Ammon's horn (tissue), 1 donor: ENCODE data around the gene AJM1.
A peak's percentile ranks its signal among the peaks of the same experiment; 100 is the strongest.
"Not testable (repeated sequence)": the region's sequence is repeated elsewhere in the genome, so short reads cannot be mapped to it uniquely, and the experiment has no call there.

Experiments used
- DNase-seq: peaks from one replicate; pipeline ENCODE4 v3.0.0-alpha.2; 2016; ENCODE audit warnings: low spot score

AJM1 gene

DNA sequence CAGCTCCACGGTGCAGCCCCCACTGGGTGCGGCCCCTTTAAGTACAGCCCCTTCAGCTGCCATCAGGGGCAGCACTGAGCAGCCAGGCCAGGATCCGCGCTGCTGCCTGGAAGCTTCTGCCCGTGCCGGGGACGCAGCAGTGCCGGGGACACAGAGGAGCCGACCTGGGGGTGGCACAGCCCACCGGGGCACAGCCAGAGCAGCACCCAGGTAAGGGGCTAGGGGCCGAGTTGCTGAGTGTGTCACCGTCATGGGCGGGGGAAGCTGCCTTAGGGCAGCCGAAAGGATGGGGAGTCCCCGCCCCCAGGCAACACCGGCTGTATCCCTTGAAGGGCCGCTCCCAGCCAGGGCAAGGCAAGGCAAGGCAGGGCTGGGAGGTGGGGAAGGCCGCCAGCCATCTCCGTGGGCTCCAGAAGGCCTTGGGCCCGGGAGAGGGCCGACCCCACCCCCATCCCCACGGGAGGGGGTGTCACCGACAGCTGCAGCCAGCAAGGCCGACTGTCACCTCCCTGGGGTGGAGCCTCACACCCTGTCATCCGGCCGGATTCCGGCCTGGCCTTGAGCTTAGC lies at the start of gene AJM1:
TSS of gene AJM1 (plus strand) at position 99 of the 569 bp plus-strand sequence. CDS start 1,937 bp downstream, outside the sequence.
- DNase-seq = peak; percentile 90

- DNase-seq = no peak
Observed at GRCh38 chr9:136793086-136793946, 49.0 kb upstream of the AJM1 start.

DNA sequence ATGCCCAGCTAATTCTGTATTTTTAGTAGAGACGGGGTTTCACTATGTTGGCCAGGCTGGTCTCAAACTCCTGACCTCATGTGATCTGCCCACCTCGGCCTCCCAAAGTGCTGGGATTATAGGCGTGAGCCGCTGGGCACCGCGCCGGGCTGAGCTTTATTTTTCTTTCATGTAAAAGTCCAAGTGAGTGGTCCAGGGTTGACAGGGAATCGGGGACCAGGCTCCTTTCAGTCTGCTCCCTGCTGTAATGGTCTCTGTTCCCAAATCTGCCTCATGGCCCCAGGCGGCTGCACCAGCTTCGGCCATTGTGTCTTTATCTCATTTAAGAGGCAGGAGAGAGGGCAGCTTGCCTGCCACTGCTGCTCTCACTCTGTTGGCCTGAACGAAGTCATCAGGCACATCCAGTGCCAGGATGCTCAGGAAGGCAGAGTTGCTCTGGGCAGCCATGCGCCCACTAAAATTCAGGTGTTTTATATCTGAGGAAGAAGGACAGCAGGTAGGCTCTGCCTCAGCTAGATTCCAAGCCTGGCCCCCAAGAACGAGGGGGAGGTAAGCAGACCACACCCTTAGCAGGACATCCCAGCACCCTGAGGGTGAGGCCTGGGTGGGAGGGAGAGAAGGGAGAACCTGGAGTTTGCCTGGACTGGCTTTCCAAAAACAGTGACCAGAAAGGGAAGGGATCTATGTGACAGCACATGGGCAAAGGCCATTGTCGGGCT lies 47.8 kb upstream of the AJM1 start:
- DNase-seq = no peak

DNA sequence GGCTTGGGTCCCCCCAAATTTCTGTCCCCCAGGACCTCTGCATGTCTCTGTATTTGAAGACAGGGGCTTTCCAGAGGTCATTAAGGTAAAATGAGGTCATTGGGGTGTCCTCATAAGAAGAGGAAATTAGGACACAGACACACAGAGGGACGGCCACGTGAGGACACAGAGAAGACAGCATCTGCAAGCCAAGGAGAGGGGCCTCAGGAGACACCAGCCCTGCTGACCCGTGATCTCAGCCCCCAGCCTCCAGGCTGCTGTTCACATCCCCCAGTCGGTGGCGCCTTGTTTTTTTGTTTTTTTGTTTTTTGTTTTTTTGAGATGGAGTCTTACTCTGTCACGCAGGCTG lies 47.3 kb upstream of the AJM1 start:
- DNase-seq = no peak

- no peak for DNase-seq
Observed at GRCh38 chr9:136796238-136796774, 46.0 kb upstream of the AJM1 start, which contains the start of gene CCDC183. TSS of gene CCDC183 (plus strand) at chr9:136796338. CDS start at chr9:136796398, 60 bp downstream.

DNA sequence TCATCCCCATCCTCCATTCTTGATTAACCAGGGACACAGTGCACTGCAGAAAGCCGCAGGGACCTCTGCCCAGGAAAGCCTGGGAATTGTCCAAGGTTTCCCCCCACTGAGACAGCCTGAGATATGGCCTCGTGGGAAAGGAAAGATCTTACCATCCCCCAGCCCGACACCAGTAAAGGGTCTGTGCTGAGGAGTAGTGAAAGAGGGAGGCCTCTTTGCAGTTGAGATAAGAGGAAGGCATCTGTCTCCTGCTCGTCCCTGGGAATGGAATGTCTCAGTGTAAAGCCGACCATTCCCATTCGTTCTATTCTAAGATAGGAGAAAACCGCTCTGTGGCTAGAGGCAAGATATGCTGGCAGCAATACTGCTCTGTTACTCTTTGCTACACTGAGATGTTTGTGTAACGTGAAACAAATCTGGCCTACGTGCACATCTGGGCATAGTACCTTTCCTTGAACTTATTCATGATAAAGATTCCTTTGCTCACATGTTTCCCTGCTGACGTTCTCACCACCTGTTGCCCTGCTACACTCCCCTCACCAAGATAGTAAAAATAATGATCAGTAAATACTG lies 45.4 kb upstream of the AJM1 start:
- not testable (repeated sequence) for DNase-seq

GRCh38 chr9:136798708-136799078 lies 43.6 kb upstream of the AJM1 start:
- no peak for DNase-seq

DNA sequence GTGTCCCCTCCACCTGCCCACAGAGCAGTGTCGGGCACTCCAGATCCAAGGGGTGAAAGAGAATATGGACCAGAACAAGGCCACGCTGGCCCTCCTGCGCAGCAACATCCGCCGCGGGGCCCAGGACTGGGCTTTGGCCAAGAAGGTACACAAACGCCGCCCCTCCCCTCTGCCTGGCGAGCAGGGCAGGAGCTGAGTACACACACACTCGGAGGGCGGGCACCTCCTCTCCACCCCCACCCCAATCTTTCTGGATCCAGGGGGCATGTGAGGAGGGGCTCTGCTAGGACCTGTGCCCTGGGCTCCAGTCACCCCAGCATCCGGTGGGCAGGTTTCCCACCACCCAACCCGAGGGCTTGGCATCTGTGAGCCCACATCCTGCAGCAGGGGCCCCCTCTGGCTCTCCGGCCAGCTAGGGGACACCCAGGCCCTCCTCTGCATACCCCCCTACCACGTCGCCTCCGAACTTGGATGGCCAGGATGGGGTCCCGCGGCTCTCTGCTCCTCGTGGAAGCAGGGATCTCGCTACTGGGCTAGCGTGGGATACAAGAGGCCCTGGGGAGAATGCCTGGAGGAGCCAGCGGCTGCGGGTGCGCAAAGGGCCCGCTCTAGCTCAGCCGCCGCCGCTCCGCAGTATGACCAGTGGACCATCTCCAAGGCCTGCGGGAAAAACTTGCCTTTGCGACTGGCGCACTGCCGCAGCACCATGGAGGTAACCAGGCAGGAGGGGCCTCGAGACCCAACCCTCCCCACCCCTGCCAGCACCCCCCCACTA lies 43.0 kb upstream of the AJM1 start:
- no peak for DNase-seq

DNA sequence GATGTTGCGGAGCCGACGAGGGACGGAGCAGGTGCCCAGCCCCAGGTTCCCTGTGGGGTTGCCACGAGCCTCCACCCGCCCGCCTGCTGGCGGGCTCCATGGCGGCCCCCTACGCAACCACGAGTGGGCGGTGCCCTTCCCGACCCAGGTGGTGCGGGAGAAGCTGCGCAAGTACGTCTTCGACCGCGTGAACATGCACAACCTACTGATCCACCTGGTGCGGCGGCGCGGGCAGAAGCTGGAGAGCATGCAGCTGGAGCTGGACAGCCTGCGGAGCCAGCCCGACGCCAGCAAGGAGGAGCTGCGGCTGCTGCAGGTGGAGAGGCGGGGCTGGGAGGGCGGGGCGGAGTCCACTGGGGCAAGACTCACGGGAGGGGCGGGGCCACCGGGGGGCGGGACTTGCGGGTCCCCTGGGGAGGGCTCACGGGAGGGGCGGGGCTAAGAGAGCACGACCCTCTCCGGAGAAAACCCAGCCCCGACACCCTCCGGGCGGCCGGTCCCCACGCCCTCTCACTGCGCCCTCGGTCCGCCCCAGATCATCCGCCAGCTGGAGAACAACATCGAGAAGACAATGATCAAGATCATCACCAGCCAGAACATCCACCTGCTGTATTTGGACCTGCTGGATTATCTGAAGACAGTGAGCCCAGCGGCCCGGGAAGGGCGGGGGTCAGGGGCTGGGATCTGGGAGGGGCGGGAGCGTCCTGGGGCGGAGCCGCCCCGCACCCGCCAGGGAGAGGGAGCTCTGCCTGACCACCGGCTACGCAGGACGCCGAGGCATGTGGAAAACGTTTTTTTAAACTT lies 42.2 kb upstream of the AJM1 start:
- peak; percentile 73 for DNase-seq

- DNase-seq = no peak
Observed at GRCh38 chr9:136802321-136802720, 40.0 kb upstream of the AJM1 start.

DNA sequence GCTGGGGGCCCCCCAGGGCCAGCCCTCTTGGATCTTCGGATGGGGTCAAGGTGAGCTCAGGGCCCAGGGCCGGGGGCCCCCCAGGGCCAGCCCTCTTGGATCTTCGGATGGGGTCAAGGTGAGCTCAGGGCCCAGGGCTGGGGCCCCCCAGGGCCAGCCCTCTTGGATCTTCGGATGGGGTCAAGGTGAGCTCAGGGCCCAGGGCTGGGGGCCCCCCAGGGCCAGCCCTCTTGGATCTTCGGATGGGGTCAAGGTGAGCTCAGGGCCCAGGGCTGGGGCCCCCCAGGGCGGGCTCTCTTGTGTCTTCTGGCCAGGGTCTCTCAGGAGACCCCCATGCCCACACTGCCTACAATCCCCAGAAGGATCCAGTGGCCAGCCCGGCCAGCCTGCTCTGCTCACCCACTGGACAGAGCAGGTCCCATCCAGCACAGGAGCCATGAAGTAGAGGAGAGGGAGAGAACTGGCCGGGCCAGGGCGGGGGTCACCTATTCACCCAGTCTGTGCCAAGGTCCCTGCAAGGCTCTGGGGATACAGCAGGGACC lies 39.2 kb upstream of the AJM1 start:
- not testable (repeated sequence) for DNase-seq

GRCh38 chr9:136803551-136804508 lies 38.4 kb upstream of the AJM1 start:
- no peak for DNase-seq

GRCh38 chr9:136804509-136805206 lies 37.6 kb upstream of the AJM1 start:
- no peak for DNase-seq

DNA sequence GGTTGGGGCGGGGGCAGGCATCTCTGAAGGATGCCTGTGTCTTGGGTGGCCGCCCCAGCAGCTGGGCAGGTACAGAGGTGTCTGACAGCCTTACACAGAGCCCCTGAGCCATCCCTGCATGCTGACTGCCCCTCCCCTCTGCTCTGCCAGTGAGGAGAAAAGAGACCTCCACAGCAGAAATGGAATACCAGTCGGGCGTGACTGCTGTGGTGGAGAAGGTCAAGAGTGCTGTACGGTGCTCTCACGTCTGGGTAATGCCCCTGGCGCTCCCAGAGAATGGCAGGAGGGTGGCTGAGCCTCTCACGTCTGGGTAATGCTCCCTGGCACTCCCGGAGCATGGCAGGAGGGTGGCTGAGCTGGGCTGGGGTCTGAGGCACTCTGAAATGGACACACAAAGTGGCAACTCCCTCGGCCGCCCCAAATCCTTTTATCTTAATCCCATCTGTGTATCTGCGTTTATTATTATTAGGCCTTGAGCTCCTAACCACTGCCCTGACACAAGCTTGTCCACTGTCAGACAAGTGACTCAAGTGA lies 37.0 kb upstream of the AJM1 start:
- no peak for DNase-seq

GRCh38 chr9:136806067-136806466 lies 36.2 kb upstream of the AJM1 start:
- DNase-seq = no peak

GRCh38 chr9:136806631-136807201 lies 35.6 kb upstream of the AJM1 start:
- DNase-seq = no peak

DNA sequence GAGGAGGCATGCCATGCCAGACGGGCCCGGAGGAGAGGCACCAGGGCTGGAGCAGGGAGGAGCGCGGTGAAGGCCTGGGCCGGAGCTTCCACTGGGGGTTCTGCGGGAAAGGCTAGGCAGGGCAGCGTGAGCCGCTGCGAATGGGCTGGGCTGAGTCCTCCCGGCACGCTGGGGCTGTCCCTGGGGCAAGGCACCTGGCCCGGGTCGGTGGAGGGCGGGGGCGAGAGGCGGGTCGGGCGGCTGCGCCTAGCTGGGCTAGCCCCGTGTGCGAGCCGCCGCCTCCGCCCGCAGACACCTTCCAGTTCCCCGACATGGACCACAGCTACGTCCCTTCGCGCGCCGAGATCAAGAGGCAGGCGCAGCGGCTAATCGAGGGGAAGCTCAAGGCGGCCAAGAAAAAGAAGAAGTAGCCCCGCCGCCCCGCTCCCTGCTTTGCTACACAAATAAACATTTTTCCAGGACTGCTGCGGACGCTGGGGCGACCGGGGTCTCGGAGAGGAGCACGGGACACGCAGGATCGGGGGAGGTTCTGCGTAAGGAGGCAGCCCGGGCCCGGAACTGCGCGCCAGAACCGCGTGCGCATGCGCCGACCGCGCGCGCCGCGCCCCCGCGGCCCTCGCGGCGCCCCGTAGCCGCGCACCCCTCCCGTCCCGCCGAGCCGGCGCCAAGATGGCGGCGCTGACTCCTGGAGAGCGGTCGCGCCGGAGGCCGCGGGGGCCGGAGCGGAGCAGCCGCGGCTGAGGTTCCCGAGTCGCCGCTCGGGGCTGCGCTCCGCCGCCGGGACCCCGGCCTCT lies 34.8 kb upstream of the AJM1 start, which contains the start of gene RABL6:
TSS of gene RABL6 (plus strand) at position 668 of the 794 bp plus-strand sequence. CDS start 249 bp downstream, outside the sequence.
- DNase-seq = peak; percentile 71
